K562 (cell line): ENCODE results near the gene ORC3.

ENCODE experiments used
- CHD1 ChIP-seq: fragments of 200-600 bp; sonication (generic); IDR thresholded peaks from one replicate; pipeline ENCODE4 v1.6.1; 2012; ENCODE audit warnings: mild to moderate bottlenecking, moderate library complexity, low read length, inconsistent platforms
- KDM1A ChIP-seq, 2 experiments: fragments of 450-650 bp; IDR thresholded peaks; 2 replicates each; pipeline ENCODE4 v1.6.1; 2016; ENCODE audit warnings: mild to moderate bottlenecking in 2 of 2
- MAFF ChIP-seq: IDR thresholded peaks from 2 replicates; pipeline ENCODE4 v1.6.1; 2012; ENCODE audit warnings: low read length, improper control_type of control experiment
- POLR2A ChIP-seq: fragments of 450-650 bp; conservative IDR thresholded peaks from 2 replicates; pipeline ENCODE4 v1.6.1; 2016
- SMARCE1 ChIP-seq: fragments of 450-650 bp; IDR thresholded peaks from 2 replicates; pipeline ENCODE4 v1.7.1; 2016; ENCODE audit warnings: mild to moderate bottlenecking
- USF2 ChIP-seq: sonication (generic); formaldehyde crosslinking; IDR thresholded peaks from 2 replicates; pipeline ENCODE4 v1.5.0; 2020; ENCODE audit warnings: missing genetic modification reagents
- ZNF274 ChIP-seq: IDR thresholded peaks from 2 replicates; pipeline ENCODE4 v1.6.1; 2011; ENCODE audit warnings: low read depth, mild to moderate bottlenecking, low read length, moderate library complexity, borderline replicate concordance
- TF ChIP-seq, protein P1 (sequence below), 3 experiments: IDR thresholded peaks in 2 of 3; conservative IDR thresholded peaks in 1 of 3; 2 replicates each; pipeline ENCODE4 v1.5.1; 2011 to 2012; ENCODE audit warnings: low read length in 3 of 3, mild to moderate bottlenecking in 3 of 3, control low read depth in 2 of 3, improper control_type of control experiment in 1 of 3, inconsistent platforms in 1 of 3, low read depth in 1 of 3, mixed read lengths in 1 of 3, moderate library complexity in 1 of 3; ENCODE audit not compliant: insufficient read depth in 2 of 3

DNA sequence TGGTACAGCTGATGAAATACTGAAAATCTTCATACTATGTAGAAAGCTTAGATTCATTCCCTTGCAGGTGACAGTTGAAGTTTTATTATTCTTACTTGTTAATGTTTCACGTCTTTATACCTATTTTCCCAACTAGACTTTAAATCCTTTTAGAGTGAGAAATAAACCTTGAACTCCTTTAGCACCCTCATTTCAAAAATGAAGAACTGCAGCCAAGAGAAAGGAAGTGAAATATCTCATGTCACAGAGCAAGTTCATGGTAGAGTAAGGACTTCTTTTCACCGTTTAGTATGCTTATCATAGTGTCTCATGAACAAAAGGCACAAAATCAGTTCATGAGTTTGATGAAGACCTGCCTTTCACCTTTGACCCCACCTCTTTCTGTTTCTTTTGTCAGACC is 38.5 kb downstream of the ORC3 start:
- no peak for TF ChIP-seq SMARCE1
- no peak for TF ChIP-seq KDM1A (IDR thresholded peaks at IDR 0.05)
- no peak for TF ChIP-seq ZNF274
- TF ChIP-seq, protein P1, sequence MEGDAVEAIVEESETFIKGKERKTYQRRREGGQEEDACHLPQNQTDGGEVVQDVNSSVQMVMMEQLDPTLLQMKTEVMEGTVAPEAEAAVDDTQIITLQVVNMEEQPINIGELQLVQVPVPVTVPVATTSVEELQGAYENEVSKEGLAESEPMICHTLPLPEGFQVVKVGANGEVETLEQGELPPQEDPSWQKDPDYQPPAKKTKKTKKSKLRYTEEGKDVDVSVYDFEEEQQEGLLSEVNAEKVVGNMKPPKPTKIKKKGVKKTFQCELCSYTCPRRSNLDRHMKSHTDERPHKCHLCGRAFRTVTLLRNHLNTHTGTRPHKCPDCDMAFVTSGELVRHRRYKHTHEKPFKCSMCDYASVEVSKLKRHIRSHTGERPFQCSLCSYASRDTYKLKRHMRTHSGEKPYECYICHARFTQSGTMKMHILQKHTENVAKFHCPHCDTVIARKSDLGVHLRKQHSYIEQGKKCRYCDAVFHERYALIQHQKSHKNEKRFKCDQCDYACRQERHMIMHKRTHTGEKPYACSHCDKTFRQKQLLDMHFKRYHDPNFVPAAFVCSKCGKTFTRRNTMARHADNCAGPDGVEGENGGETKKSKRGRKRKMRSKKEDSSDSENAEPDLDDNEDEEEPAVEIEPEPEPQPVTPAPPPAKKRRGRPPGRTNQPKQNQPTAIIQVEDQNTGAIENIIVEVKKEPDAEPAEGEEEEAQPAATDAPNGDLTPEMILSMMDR (IDR thresholded peaks at IDR 0.05 in 2 of 3, conservative IDR thresholded peaks at IDR 0.05 in 1 of 3; ENCODE audit: insufficient read depth in 2 of 3, low read depth in 1 of 3, low read length in 3 of 3) = no peak
- no peak for TF ChIP-seq POLR2A
- TF ChIP-seq CHD1 = no peak
- TF ChIP-seq USF2 (CRISPR knock-in tag) = no peak
- TF ChIP-seq MAFF = no peak
